GM12878 (cell line): ENCODE data around the gene MED10. TPM values are rescaled to one million over a fixed set of nuclear protein-coding genes. Genes with fewer than 3 reads are reported as not detected.

Source experiments
- BMI1 ChIP-seq: fragments of 450-650 bp; IDR thresholded peaks from 2 replicates; pipeline ENCODE4 v1.6.1; 2016; ENCODE audit warnings: mild to moderate bottlenecking, moderate library complexity, borderline replicate concordance
- IKZF2 ChIP-seq, 2 experiments: fragments of 450-650 bp; IDR thresholded peaks; 2 replicates each; pipeline ENCODE4 v1.6.1; 2017; ENCODE audit warnings: mild to moderate bottlenecking in 2 of 2, moderate library complexity in 2 of 2
- MYB ChIP-seq: fragments of 150-350 bp; IDR thresholded peaks from 2 replicates; pipeline ENCODE4 v1.6.1; 2014; ENCODE audit warnings: mild to moderate bottlenecking, low read depth, low read length, borderline replicate concordance
- NFYB ChIP-seq: IDR thresholded peaks from 2 replicates; pipeline ENCODE4 v1.6.1; 2011; ENCODE audit warnings: low read depth, mild to moderate bottlenecking, low read length, improper control_type of control experiment, moderate library complexity; ENCODE audit not compliant: insufficient read depth
- NRF1 ChIP-seq: conservative IDR thresholded peaks from 2 replicates; pipeline ENCODE4 v1.6.1; 2011; ENCODE audit warnings: mild to moderate bottlenecking, low read depth, low read length, improper control_type of control experiment
- POU2F2 ChIP-seq: IDR thresholded peaks from 3 replicates; pipeline ENCODE4 v1.6.1; 2011; ENCODE audit warnings: low read depth, mild to moderate bottlenecking, low read length, borderline replicate concordance
- RB1 ChIP-seq: fragments of 450-650 bp; formaldehyde crosslinking; IDR thresholded peaks from 2 replicates; pipeline ENCODE4 v1.6.1; 2017; ENCODE audit warnings: mild to moderate bottlenecking, borderline replicate concordance
- RFX5 ChIP-seq: IDR thresholded peaks from 2 replicates; pipeline ENCODE4 v1.6.1; 2011; ENCODE audit warnings: low read depth, low read length, improper control_type of control experiment
- SPI1 ChIP-seq: IDR thresholded peaks from 2 replicates; pipeline ENCODE4 v1.6.1; 2011; ENCODE audit warnings: low read depth, mild to moderate bottlenecking, low read length, moderate library complexity, borderline replicate concordance; ENCODE audit not compliant: insufficient read depth
- STAT3 ChIP-seq: IDR thresholded peaks from 2 replicates; pipeline ENCODE4 v1.6.1; 2011; ENCODE audit warnings: low read depth, low read length, improper control_type of control experiment
- polyA plus RNA-seq, 11 experiments: library from polyadenylated mRNA; depleted of rRNA in 4 of 11; unstranded in 6 of 11; stranded (reverse) in 5 of 11; fragments of >200 nt; fragmentation: Nextera tagmentation in 4 of 11; fragmentation: Illumina TruSeq in 1 of 11; extraction: Ambion mirVana in 4 of 11; extraction: Trizol in 1 of 11; gene quantifications; 1 replicate in 1 of 11; 2 replicates in 10 of 11; pipeline versions ENCODE4 v1.2.1 to v1.2.3, GENCODE V29; 2011 to 2016; ENCODE audit warnings: inconsistent platforms in 2 of 11, missing spikeins in 2 of 11, low read depth in 1 of 11
- total RNA-seq, 4 experiments: library from RNA; depleted of rRNA in 3 of 4; stranded (reverse); fragments of >200 nt in 3 of 4; fragmentation: Illumina TruSeq in 1 of 4; extraction: Trizol in 1 of 4; gene quantifications; 2 replicates each; pipeline versions ENCODE4 v1.2.1 to v1.2.3, GENCODE V29; 2013 to 2021
- TF ChIP-seq, protein P1 (sequence below): fragments of 450-650 bp; IDR thresholded peaks from 2 replicates; pipeline ENCODE4 v1.6.1; 2017; ENCODE audit warnings: mild to moderate bottlenecking, moderate library complexity
- TF ChIP-seq, protein P2 (sequence below): fragments of 450-650 bp; IDR thresholded peaks from 2 replicates; pipeline ENCODE4 v1.6.1; 2016; ENCODE audit warnings: mild to moderate bottlenecking, moderate library complexity, borderline replicate concordance
- TF ChIP-seq, protein P3 (sequence below): fragments of 450-650 bp; IDR thresholded peaks from 2 replicates; pipeline ENCODE4 v1.6.1; 2017; ENCODE audit warnings: low read depth, mild to moderate bottlenecking, moderate library complexity
- TF ChIP-seq, protein P4 (sequence below): fragments of 450-650 bp; IDR thresholded peaks from 2 replicates; pipeline ENCODE4 v1.6.1; 2016; ENCODE audit warnings: mild to moderate bottlenecking

The MED10 gene
- total and polyA plus RNA-seq, 10 of the 15 experiments (the other 5 are each of a cell fraction or from before 2014, with no cell fraction given) = 21.2 to 111 (median 46.6) TPM

DNA sequence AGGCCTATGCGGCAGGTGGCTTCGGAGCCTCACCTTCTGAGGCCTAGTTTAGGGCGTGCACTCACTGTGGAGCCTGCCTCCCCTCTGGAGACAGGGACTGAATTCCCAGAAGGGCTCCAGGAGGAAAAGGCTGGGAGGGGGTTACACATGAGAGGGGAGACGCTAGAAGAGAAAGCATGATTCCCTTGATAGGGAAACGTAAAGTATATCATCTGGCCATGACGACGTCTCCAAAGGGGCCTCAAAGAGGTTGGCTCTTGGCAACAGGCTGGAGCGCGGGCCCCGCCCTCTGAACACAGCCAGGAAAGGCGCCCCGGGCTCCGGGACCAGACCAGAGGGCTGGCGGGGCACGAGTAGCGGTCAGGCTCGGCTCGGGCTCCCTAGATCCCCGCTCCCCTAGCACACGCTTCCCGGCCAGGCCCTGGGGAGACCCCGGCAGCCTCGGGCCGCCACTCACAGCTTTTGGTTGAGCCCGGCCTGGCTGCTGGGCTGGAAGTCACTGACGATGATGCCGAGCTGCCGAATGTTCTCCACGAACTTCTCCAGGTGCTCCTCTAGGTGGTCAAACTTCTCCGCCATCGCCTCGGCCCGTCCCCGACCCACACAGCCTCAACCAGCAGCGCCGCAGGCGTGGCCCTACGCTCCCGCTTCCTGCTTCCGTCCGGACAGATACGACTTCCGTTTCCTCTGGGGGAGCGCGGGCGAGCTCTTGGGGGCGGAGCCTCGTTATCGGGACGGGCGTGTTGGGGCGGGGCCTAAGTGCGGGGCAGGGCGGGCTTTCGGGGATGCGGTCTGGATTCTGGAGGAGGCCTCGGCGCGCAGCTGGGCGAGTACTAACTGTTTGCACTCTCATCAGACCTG lies at the start of gene MED10 (continued):
- TF ChIP-seq SPI1 (peak; percentile 57; the same call in 1 of the 2 replicates), NRF1 (no peak), RB1 (no peak), IKZF2 (IDR thresholded peaks at IDR 0.05) (no peak; a peak in 1 of 4 replicates), RFX5 (no peak), POU2F2 (0 out of 3 replicates have a peak, but pooled peaks have one; percentile 45), BMI1 (no peak), STAT3 (no peak), MYB (no peak), NFYB (no peak)
- TF ChIP-seq, protein P1, sequence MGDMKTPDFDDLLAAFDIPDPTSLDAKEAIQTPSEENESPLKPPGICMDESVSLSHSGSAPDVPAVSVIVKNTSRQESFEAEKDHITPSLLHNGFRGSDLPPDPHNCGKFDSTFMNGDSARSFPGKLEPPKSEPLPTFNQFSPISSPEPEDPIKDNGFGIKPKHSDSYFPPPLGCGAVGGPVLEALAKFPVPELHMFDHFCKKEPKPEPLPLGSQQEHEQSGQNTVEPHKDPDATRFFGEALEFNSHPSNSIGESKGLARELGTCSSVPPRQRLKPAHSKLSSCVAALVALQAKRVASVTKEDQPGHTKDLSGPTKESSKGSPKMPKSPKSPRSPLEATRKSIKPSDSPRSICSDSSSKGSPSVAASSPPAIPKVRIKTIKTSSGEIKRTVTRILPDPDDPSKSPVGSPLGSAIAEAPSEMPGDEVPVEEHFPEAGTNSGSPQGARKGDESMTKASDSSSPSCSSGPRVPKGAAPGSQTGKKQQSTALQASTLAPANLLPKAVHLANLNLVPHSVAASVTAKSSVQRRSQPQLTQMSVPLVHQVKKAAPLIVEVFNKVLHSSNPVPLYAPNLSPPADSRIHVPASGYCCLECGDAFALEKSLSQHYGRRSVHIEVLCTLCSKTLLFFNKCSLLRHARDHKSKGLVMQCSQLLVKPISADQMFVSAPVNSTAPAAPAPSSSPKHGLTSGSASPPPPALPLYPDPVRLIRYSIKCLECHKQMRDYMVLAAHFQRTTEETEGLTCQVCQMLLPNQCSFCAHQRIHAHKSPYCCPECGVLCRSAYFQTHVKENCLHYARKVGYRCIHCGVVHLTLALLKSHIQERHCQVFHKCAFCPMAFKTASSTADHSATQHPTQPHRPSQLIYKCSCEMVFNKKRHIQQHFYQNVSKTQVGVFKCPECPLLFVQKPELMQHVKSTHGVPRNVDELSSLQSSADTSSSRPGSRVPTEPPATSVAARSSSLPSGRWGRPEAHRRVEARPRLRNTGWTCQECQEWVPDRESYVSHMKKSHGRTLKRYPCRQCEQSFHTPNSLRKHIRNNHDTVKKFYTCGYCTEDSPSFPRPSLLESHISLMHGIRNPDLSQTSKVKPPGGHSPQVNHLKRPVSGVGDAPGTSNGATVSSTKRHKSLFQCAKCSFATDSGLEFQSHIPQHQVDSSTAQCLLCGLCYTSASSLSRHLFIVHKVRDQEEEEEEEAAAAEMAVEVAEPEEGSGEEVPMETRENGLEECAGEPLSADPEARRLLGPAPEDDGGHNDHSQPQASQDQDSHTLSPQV = no peak
- TF ChIP-seq, protein P2, sequence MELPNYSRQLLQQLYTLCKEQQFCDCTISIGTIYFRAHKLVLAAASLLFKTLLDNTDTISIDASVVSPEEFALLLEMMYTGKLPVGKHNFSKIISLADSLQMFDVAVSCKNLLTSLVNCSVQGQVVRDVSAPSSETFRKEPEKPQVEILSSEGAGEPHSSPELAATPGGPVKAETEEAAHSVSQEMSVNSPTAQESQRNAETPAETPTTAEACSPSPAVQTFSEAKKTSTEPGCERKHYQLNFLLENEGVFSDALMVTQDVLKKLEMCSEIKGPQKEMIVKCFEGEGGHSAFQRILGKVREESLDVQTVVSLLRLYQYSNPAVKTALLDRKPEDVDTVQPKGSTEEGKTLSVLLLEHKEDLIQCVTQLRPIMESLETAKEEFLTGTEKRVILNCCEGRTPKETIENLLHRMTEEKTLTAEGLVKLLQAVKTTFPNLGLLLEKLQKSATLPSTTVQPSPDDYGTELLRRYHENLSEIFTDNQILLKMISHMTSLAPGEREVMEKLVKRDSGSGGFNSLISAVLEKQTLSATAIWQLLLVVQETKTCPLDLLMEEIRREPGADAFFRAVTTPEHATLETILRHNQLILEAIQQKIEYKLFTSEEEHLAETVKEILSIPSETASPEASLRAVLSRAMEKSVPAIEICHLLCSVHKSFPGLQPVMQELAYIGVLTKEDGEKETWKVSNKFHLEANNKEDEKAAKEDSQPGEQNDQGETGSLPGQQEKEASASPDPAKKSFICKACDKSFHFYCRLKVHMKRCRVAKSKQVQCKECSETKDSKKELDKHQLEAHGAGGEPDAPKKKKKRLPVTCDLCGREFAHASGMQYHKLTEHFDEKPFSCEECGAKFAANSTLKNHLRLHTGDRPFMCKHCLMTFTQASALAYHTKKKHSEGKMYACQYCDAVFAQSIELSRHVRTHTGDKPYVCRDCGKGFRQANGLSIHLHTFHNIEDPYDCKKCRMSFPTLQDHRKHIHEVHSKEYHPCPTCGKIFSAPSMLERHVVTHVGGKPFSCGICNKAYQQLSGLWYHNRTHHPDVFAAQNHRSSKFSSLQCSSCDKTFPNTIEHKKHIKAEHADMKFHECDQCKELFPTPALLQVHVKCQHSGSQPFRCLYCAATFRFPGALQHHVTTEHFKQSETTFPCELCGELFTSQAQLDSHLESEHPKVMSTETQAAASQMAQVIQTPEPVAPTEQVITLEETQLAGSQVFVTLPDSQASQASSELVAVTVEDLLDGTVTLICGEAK = peak; percentile 87
- TF ChIP-seq, protein P3, sequence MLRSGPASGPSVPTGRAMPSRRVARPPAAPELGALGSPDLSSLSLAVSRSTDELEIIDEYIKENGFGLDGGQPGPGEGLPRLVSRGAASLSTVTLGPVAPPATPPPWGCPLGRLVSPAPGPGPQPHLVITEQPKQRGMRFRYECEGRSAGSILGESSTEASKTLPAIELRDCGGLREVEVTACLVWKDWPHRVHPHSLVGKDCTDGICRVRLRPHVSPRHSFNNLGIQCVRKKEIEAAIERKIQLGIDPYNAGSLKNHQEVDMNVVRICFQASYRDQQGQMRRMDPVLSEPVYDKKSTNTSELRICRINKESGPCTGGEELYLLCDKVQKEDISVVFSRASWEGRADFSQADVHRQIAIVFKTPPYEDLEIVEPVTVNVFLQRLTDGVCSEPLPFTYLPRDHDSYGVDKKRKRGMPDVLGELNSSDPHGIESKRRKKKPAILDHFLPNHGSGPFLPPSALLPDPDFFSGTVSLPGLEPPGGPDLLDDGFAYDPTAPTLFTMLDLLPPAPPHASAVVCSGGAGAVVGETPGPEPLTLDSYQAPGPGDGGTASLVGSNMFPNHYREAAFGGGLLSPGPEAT = peak; percentile 43; the same call in 1 of the 2 replicates
- TF ChIP-seq, protein P4, sequence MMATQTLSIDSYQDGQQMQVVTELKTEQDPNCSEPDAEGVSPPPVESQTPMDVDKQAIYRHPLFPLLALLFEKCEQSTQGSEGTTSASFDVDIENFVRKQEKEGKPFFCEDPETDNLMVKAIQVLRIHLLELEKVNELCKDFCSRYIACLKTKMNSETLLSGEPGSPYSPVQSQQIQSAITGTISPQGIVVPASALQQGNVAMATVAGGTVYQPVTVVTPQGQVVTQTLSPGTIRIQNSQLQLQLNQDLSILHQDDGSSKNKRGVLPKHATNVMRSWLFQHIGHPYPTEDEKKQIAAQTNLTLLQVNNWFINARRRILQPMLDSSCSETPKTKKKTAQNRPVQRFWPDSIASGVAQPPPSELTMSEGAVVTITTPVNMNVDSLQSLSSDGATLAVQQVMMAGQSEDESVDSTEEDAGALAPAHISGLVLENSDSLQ = 0 out of 2 replicates have a peak, but pooled peaks have one; percentile 5
